Muscle layer of colon (tissue), 2 donors: ENCODE data around the gene RPS6KL1.

Experiments
- H3K27ac ChIP-seq: one replicate; pipeline ENCODE4 v1.7.0; 2013; ENCODE audit warnings: low read depth, mild to moderate bottlenecking, low read length, moderate library complexity
- H3K27me3 ChIP-seq, 2 donors: one replicate each; pipeline ENCODE4 v1.7.0; 2013; ENCODE audit warnings: low read length in 2 of 2, mild to moderate bottlenecking in 2 of 2; ENCODE audit not compliant: insufficient read depth in 2 of 2, control insufficient read depth in 1 of 2
- H3K36me3 ChIP-seq: one replicate; pipeline ENCODE4 v1.7.0; 2013; ENCODE audit warnings: mild to moderate bottlenecking, low read length; ENCODE audit not compliant: insufficient read depth
- H3K4me1 ChIP-seq: one replicate; pipeline ENCODE4 v1.7.0; 2013; ENCODE audit warnings: mild to moderate bottlenecking, low read length; ENCODE audit not compliant: insufficient read depth
- H3K4me3 ChIP-seq, 2 donors: one replicate each; pipeline ENCODE4 v1.7.0; 2013; ENCODE audit warnings: low read length in 2 of 2, low read depth in 1 of 2, mild to moderate bottlenecking in 1 of 2, moderate library complexity in 1 of 2
- H3K9ac ChIP-seq: one replicate; pipeline ENCODE4 v1.7.0; 2013; ENCODE audit warnings: low read length
- H3K9me3 ChIP-seq: one replicate; pipeline ENCODE4 v1.7.0; 2013; ENCODE audit warnings: mild to moderate bottlenecking, low read length
- donor health status: abdominal sarcoma.
- donor health status: Adenocarcinoma of cecum.

The RPS6KL1 gene

DNA sequence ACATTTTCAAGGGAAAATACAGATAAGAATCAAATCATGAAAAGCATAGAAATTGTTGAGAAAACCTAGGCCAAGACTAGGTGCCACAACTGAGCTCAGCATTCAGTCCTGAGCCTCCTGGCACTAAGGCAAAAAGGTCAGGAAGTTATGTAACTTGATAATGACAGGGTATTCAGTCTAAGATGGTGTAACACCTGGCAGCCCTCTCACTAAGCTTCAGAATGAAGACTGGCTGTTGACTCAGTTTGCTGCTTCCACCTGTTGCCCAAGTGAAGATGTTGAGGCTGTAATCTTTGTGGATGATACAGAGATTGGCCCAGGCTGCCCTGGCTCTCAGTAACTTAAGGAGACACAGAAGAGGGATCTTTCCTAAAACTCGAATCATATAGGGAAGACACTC lies 66.7 kb downstream of the RPS6KL1 start:
- Histone ChIP-seq H3K4me1 (peaks cover 26% of the 10 kb centered on the region), H3K36me3 (no peaks in the 10 kb centered on the region), H3K9me3 (no peaks in the 10 kb centered on the region), H3K27me3 (no peaks in the 10 kb centered on the region), H3K9ac (no peak overlapping the region), H3K4me3 (no peak overlapping the region), H3K27ac (no peak overlapping the region)

DNA sequence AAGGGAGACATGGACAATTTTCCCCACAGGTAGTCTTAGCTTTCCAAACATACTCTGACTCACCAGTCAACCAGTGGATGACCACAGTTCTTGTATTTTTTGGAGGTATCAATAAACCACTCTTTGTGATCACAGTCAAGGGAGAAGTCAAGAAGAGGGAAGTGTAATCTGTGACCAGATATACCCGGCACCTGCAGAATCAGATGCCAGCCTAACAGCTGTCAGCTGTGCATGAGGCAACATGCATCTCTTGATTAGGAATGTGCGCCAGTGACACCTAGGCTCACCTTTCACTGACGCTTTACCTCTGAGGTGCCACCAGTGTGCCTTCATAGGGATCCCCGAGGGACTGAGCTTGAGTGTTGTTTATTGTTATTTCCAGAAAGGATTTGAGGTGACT lies 67.1 kb downstream of the RPS6KL1 start:
- peaks cover 22% of the 10 kb centered on the region for H3K4me1 ChIP-seq
- no peak overlapping the region for H3K9ac ChIP-seq
- H3K27me3 ChIP-seq = no peaks in the 10 kb centered on the region
- no peak overlapping the region for H3K4me3 ChIP-seq
- H3K27ac ChIP-seq = no peak overlapping the region
- no peaks in the 10 kb centered on the region for H3K9me3 ChIP-seq
- H3K36me3 ChIP-seq = no peaks in the 10 kb centered on the region

GRCh38 chr14:74855021-74855420 lies 68.0 kb downstream of the RPS6KL1 start:
- Histone ChIP-seq H3K27me3 (no peaks in the 10 kb centered on the region), H3K4me1 (peaks cover 18% of the 10 kb centered on the region), H3K4me3 (no peak overlapping the region), H3K36me3 (no peaks in the 10 kb centered on the region), H3K9ac (no peak overlapping the region), H3K27ac (no peak overlapping the region), H3K9me3 (no peaks in the 10 kb centered on the region)
